Measurements from ENCODE around the gene CD7. TPM values are rescaled to one million over a fixed set of nuclear protein-coding genes. Genes with fewer than 3 reads are reported as not detected.

Gene CD7
- total RNA-seq, 1 donor from 2014 or later: not detected

- Histone ChIP-seq H3K4me1 (peaks cover 22% of the 10 kb centered on the region), H3K9me3 (ENCODE audit: low read depth) (no peaks in the 10 kb centered on the region), H3K9ac (no peak overlapping the region), H3K4me3 (no peak overlapping the region), H3K79me2 (ENCODE audit: low read depth) (no peaks in the 10 kb centered on the region), H4K20me1 (ENCODE audit: low read depth) (no peaks in the 10 kb centered on the region), H3K36me3 (no peaks in the 10 kb centered on the region), H3K27ac (no peak overlapping the region), H3K27me3 (peaks cover 22% of the 10 kb centered on the region), H2AFZ (replicated peaks) (no peak overlapping the region), H3F3A (ENCODE audit: low read depth) (peaks cover 28% of the 10 kb centered on the region), H3K4me2 (no peak overlapping the region)
- Mint-ChIP-seq H3K27ac (no peak overlapping the region), H3K27me3 (ENCODE audit: insufficient read depth, low read depth) (peaks cover 8% of the 10 kb centered on the region), H3K9me3 (no peaks in the 10 kb centered on the region), H3K4me3 (no peak overlapping the region), H3K4me1 (peaks cover 18% of the 10 kb centered on the region), H3K36me3 (no peaks in the 10 kb centered on the region)
- DNase-seq (ENCODE audit: low spot score): no peak
- TF ChIP-seq EZH2phosphoT487 (IDR thresholded peaks at IDR 0.05) (no peak), EZH2 (IDR thresholded peaks at IDR 0.05) (no peak), CTCF (IDR thresholded peaks at IDR 0.05) (no peak)
These were observed 2.2 kb upstream of the CD7 start for GRCh38 chr17:82319619-82320062.

- TF ChIP-seq CTCF (IDR thresholded peaks at IDR 0.05) (no peak), EZH2 (IDR thresholded peaks at IDR 0.05) (no peak), EZH2phosphoT487 (IDR thresholded peaks at IDR 0.05) (no peak)
- no peak for DNase-seq (ENCODE audit: low spot score)
- peaks cover 22% of the 10 kb centered on the region for H3K27me3 ChIP-seq
- Mint-ChIP-seq H3K9me3 (no peaks in the 10 kb centered on the region), H3K36me3 (no peaks in the 10 kb centered on the region), H3K4me3 (no peak overlapping the region), H3K27me3 (ENCODE audit: insufficient read depth, low read depth) (peaks cover 6% of the 10 kb centered on the region), H3K27ac (no peak overlapping the region), H3K4me1 (peaks cover 16% of the 10 kb centered on the region)
- no peaks in the 10 kb centered on the region for H4K20me1 ChIP-seq (ENCODE audit: low read depth)
- no peak overlapping the region for H3K4me2 ChIP-seq
- H3K4me3 ChIP-seq: no peak overlapping the region
- peaks cover 28% of the 10 kb centered on the region for H3F3A ChIP-seq (ENCODE audit: low read depth)
- H3K9me3 ChIP-seq (ENCODE audit: low read depth): no peaks in the 10 kb centered on the region
- no peaks in the 10 kb centered on the region for H3K36me3 ChIP-seq
- peaks cover 22% of the 10 kb centered on the region for H3K4me1 ChIP-seq
- no peak overlapping the region for H3K27ac ChIP-seq
- no peak overlapping the region for H2AFZ ChIP-seq (replicated peaks)
- H3K9ac ChIP-seq: no peak overlapping the region
- H3K79me2 ChIP-seq (ENCODE audit: low read depth): no peaks in the 10 kb centered on the region
These were observed 1.6 kb upstream of the CD7 start for GRCh38 chr17:82318772-82319606.

GRCh38 chr17:82318169-82318498 lies 726 bp upstream of the CD7 start:
- H3K4me3 ChIP-seq: no peak overlapping the region
- no peak overlapping the region for H3K9ac ChIP-seq
- H3F3A ChIP-seq (ENCODE audit: low read depth): peaks cover 28% of the 10 kb centered on the region
- Mint-ChIP-seq H3K36me3 (no peaks in the 10 kb centered on the region), H3K27me3 (ENCODE audit: insufficient read depth, low read depth) (peaks cover 9% of the 10 kb centered on the region), H3K9me3 (no peaks in the 10 kb centered on the region), H3K4me1 (peaks cover 20% of the 10 kb centered on the region), H3K4me3 (no peak overlapping the region), H3K27ac (no peak overlapping the region)
- DNase-seq (ENCODE audit: low spot score): no peak
- peaks cover 22% of the 10 kb centered on the region for H3K4me1 ChIP-seq
- H3K36me3 ChIP-seq: no peaks in the 10 kb centered on the region
- no peak overlapping the region for H3K27ac ChIP-seq
- H3K9me3 ChIP-seq (ENCODE audit: low read depth): no peaks in the 10 kb centered on the region
- H2AFZ ChIP-seq (replicated peaks): no peak overlapping the region
- peaks cover 22% of the 10 kb centered on the region for H3K27me3 ChIP-seq
- no peaks in the 10 kb centered on the region for H4K20me1 ChIP-seq (ENCODE audit: low read depth)
- H3K4me2 ChIP-seq: no peak overlapping the region
- H3K79me2 ChIP-seq (ENCODE audit: low read depth): no peaks in the 10 kb centered on the region
- no peak for TF ChIP-seq EZH2 (IDR thresholded peaks at IDR 0.05)
- no peak for TF ChIP-seq CTCF (IDR thresholded peaks at IDR 0.05)
- no peak for TF ChIP-seq EZH2phosphoT487 (IDR thresholded peaks at IDR 0.05)

Measured in neural progenitor cell (in vitro differentiated cells).